Germinal center (tissue), 1 donor: ENCODE data around the gene KLF4.
"Not testable (repeated sequence)": the region's sequence is repeated elsewhere in the genome, so short reads cannot be mapped to it uniquely, and the experiment has no call there.

ENCODE experiments used
- DNase-seq: peaks from one replicate; pipeline ENCODE4 v3.0.0; 2012; ENCODE audit warnings: mixed read lengths, low spot score

Gene KLF4

GRCh38 chr9:107489687-107490605 is at the start of gene KLF4:
KLF4 (minus strand) TSS chr9:107489769; CDS start chr9:107489172, 597 bp downstream.
- peak; percentile 85 for DNase-seq

GRCh38 chr9:107536462-107536861 is 46.9 kb upstream of the KLF4 start:
- DNase-seq: no peak

GRCh38 chr9:107534510-107535078 is 45.0 kb upstream of the KLF4 start:
- DNase-seq: no peak

- DNase-seq: no peak
Observed at GRCh38 chr9:107530679-107531078, 41.1 kb upstream of the KLF4 start.

GRCh38 chr9:107528686-107529085 is 39.1 kb upstream of the KLF4 start:
- DNase-seq: no peak

GRCh38 chr9:107523539-107523938 is 34.0 kb upstream of the KLF4 start:
- DNase-seq: no peak

GRCh38 chr9:107520186-107520585 is 30.6 kb upstream of the KLF4 start:
- DNase-seq: no peak

GRCh38 chr9:107518037-107518807 is 28.7 kb upstream of the KLF4 start:
- DNase-seq: no peak

- DNase-seq: no peak
Observed at GRCh38 chr9:107513464-107514100, 24.0 kb upstream of the KLF4 start.

- DNase-seq: no peak
Observed at GRCh38 chr9:107504585-107505455, 15.3 kb upstream of the KLF4 start.

- DNase-seq: no peak
Observed at GRCh38 chr9:107502464-107502863, 12.9 kb upstream of the KLF4 start.

GRCh38 chr9:107500421-107501200 is 11.0 kb upstream of the KLF4 start:
- not testable (repeated sequence) for DNase-seq

GRCh38 chr9:107496976-107497375 is 7.4 kb upstream of the KLF4 start:
- no peak for DNase-seq

- no peak for DNase-seq
Observed at GRCh38 chr9:107492381-107492970, 2.9 kb upstream of the KLF4 start.

GRCh38 chr9:107491081-107492053 is 1.8 kb upstream of the KLF4 start:
- no peak for DNase-seq

GRCh38 chr9:107490606-107490970 is 1.0 kb upstream of the KLF4 start:
- not testable (repeated sequence) for DNase-seq

- no peak for DNase-seq
Observed at GRCh38 chr9:107489144-107489673, 360 bp downstream of the KLF4 start.

- DNase-seq: no peak
Observed at GRCh38 chr9:107488375-107489143, 1.0 kb downstream of the KLF4 start.
